ENCODE results near the gene USP25.
A peak's percentile ranks its signal among the peaks of the same experiment; 100 is the strongest.

The USP25 gene

GRCh38 chr21:15826147-15826780 lies 96.5 kb downstream of the USP25 start:
- TF ChIP-seq, protein P1, sequence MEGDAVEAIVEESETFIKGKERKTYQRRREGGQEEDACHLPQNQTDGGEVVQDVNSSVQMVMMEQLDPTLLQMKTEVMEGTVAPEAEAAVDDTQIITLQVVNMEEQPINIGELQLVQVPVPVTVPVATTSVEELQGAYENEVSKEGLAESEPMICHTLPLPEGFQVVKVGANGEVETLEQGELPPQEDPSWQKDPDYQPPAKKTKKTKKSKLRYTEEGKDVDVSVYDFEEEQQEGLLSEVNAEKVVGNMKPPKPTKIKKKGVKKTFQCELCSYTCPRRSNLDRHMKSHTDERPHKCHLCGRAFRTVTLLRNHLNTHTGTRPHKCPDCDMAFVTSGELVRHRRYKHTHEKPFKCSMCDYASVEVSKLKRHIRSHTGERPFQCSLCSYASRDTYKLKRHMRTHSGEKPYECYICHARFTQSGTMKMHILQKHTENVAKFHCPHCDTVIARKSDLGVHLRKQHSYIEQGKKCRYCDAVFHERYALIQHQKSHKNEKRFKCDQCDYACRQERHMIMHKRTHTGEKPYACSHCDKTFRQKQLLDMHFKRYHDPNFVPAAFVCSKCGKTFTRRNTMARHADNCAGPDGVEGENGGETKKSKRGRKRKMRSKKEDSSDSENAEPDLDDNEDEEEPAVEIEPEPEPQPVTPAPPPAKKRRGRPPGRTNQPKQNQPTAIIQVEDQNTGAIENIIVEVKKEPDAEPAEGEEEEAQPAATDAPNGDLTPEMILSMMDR (conservative IDR thresholded peaks at IDR 0.05; ENCODE audit: low read depth, low read length) = peak; percentile 55
- H3K79me2 ChIP-seq (ENCODE audit: insufficient read depth, low read depth) = no peaks in the 10 kb centered on the region
- no peak overlapping the region for H3K4me3 ChIP-seq (IDR thresholded peaks at IDR 0.05; ENCODE audit: insufficient read depth, low read depth, low read length)
- no peak overlapping the region for H3K9ac ChIP-seq
- H3K27me3 ChIP-seq (ENCODE audit: insufficient read depth, low read depth) = no peaks in the 10 kb centered on the region
- no peaks in the 10 kb centered on the region for H4K20me1 ChIP-seq (ENCODE audit: insufficient read depth)
- peaks cover 9% of the 10 kb centered on the region for H3K4me1 ChIP-seq (ENCODE audit: low read depth, poor library complexity, severe bottlenecking)
- no peaks in the 10 kb centered on the region for H3K36me3 ChIP-seq (ENCODE audit: insufficient read depth)
- no peak overlapping the region for H3K27ac ChIP-seq
- no peak overlapping the region for H2AFZ ChIP-seq (ENCODE audit: low read depth)
- no peak overlapping the region for H3K4me2 ChIP-seq

GRCh38 chr21:15826908-15827601 lies 97.3 kb downstream of the USP25 start:
- Histone ChIP-seq H3K4me1 (ENCODE audit: low read depth, poor library complexity, severe bottlenecking) (peaks cover 9% of the 10 kb centered on the region), H3K27ac (no peak overlapping the region), H4K20me1 (ENCODE audit: insufficient read depth) (no peaks in the 10 kb centered on the region), H2AFZ (ENCODE audit: low read depth) (no peak overlapping the region), H3K36me3 (ENCODE audit: insufficient read depth) (no peaks in the 10 kb centered on the region), H3K79me2 (ENCODE audit: insufficient read depth, low read depth) (no peaks in the 10 kb centered on the region), H3K4me3 (IDR thresholded peaks at IDR 0.05; ENCODE audit: insufficient read depth, low read depth, low read length) (no peak overlapping the region), H3K9ac (no peak overlapping the region), H3K27me3 (ENCODE audit: insufficient read depth, low read depth) (no peaks in the 10 kb centered on the region), H3K4me2 (no peak overlapping the region)
- TF ChIP-seq, protein P1 (conservative IDR thresholded peaks at IDR 0.05; ENCODE audit: low read depth, low read length) = no peak

DNA sequence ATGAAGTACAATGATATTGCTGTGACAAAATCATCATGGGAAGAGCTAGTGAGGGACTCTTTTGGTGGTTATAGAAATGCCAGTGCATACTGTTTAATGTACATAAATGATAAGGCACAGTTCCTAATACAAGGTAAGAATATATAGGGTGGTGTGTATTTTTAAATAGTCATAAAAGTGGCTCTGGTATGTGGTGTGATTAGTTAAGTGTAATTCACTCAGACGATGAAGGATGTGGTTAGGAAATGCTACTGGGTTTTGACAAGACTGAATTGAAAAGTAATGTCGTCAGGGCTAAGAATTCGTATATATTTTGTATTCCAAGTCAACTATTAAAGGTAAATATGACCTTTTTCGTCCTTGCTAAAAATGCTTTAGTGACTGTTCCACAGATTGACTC lies 101.7 kb downstream of the USP25 start:
- Histone ChIP-seq H3K36me3 (ENCODE audit: insufficient read depth) (no peaks in the 10 kb centered on the region), H4K20me1 (ENCODE audit: insufficient read depth) (no peaks in the 10 kb centered on the region), H3K4me3 (IDR thresholded peaks at IDR 0.05; ENCODE audit: insufficient read depth, low read depth, low read length) (no peak overlapping the region), H3K4me1 (ENCODE audit: low read depth, poor library complexity, severe bottlenecking) (no peaks in the 10 kb centered on the region), H3K27me3 (ENCODE audit: insufficient read depth, low read depth) (no peaks in the 10 kb centered on the region), H3K27ac (no peak overlapping the region), H3K9ac (no peak overlapping the region), H3K4me2 (no peak overlapping the region), H3K79me2 (ENCODE audit: insufficient read depth, low read depth) (no peaks in the 10 kb centered on the region), H2AFZ (ENCODE audit: low read depth) (no peak overlapping the region)
- TF ChIP-seq, protein P1 (conservative IDR thresholded peaks at IDR 0.05; ENCODE audit: low read depth, low read length) = no peak

GRCh38 chr21:15837645-15838044 lies 107.9 kb downstream of the USP25 start:
- no peaks in the 10 kb centered on the region for H4K20me1 ChIP-seq (ENCODE audit: insufficient read depth)
- TF ChIP-seq, protein P1 (conservative IDR thresholded peaks at IDR 0.05; ENCODE audit: low read depth, low read length) = no peak

More at GRCh38 chr21:15837645-15838044, 107.9 kb downstream of the USP25 start:
- no peak overlapping the region for H3K9ac ChIP-seq
- no peaks in the 10 kb centered on the region for H3K27me3 ChIP-seq (ENCODE audit: insufficient read depth, low read depth)
- no peak overlapping the region for H2AFZ ChIP-seq (ENCODE audit: low read depth)
- H3K79me2 ChIP-seq (ENCODE audit: insufficient read depth, low read depth) = no peaks in the 10 kb centered on the region
- H3K4me2 ChIP-seq = no peak overlapping the region
- no peaks in the 10 kb centered on the region for H3K36me3 ChIP-seq (ENCODE audit: insufficient read depth)
- no peak overlapping the region for H3K27ac ChIP-seq
- no peaks in the 10 kb centered on the region for H3K4me1 ChIP-seq (ENCODE audit: low read depth, poor library complexity, severe bottlenecking)
- H3K4me3 ChIP-seq (IDR thresholded peaks at IDR 0.05; ENCODE audit: insufficient read depth, low read depth, low read length) = no peak overlapping the region
